Loucy (cell line): ENCODE measurements around the gene USP17L26.

Experiments
- H2AFZ ChIP-seq: fragments of 200-600 bp; sonication (generic); 2 replicates; pipeline ENCODE4 v1.6.0; 2016; ENCODE audit warnings: antibody characterized with exemption, mild to moderate bottlenecking, low read length, moderate library complexity
- H3F3A ChIP-seq: fragments of 200-600 bp; 2 replicates; pipeline ENCODE4 v1.6.0; 2016; ENCODE audit warnings: antibody characterized with exemption, low read depth, mild to moderate bottlenecking
- H3K27me3 ChIP-seq: fragments of 200-600 bp; sonication (generic); 2 replicates; pipeline ENCODE4 v1.6.1; 2014; ENCODE audit warnings: low read length, mild to moderate bottlenecking; ENCODE audit not compliant: insufficient read depth, poor library complexity, severe bottlenecking
- H3K36me3 ChIP-seq: fragments of 200-600 bp; sonication (generic); 2 replicates; pipeline ENCODE4 v1.6.1; 2016; ENCODE audit warnings: low read length; ENCODE audit not compliant: insufficient read depth
- H3K4me1 ChIP-seq: fragments of 200-600 bp; sonication (generic); 2 replicates; pipeline ENCODE4 v1.5.1; 2014; ENCODE audit warnings: low read length, mild to moderate bottlenecking; ENCODE audit not compliant: insufficient read depth, poor library complexity, severe bottlenecking
- H3K4me2 ChIP-seq: fragments of 200-600 bp; sonication (generic); 2 replicates; pipeline ENCODE4 v1.6.0; 2014; ENCODE audit warnings: antibody characterized with exemption, low read length, low read depth, mild to moderate bottlenecking; ENCODE audit not compliant: poor library complexity, severe bottlenecking
- H3K4me3 ChIP-seq: fragments of 200-600 bp; sonication (generic); 2 replicates; pipeline ENCODE4 v1.5.1; 2014; ENCODE audit warnings: low read length, mild to moderate bottlenecking, mixed read lengths; ENCODE audit not compliant: poor library complexity, severe bottlenecking
- H3K79me2 ChIP-seq: fragments of 200-600 bp; sonication (generic); 2 replicates; pipeline ENCODE4 v1.6.1; 2014; ENCODE audit warnings: low read length; ENCODE audit not compliant: insufficient read depth
- H3K9ac ChIP-seq: fragments of 200-600 bp; sonication (generic); 2 replicates; pipeline ENCODE4 v1.6.0; 2014; ENCODE audit warnings: mild to moderate bottlenecking, low read depth, low read length, moderate library complexity; ENCODE audit not compliant: poor library complexity, severe bottlenecking
- H3K9me2 ChIP-seq: fragments of 200-600 bp; sonication (generic); replicated peaks from 2 replicates; pipeline ENCODE4 v1.6.1; 2016; ENCODE audit warnings: low read depth, low read length, mixed read lengths
- H3K9me3 ChIP-seq: fragments of 200-600 bp; sonication (generic); 2 replicates; pipeline ENCODE4 v1.6.1; 2014; ENCODE audit warnings: mild to moderate bottlenecking, antibody characterized with exemption, low read length, low read depth; ENCODE audit not compliant: insufficient read depth
- H4K20me1 ChIP-seq: fragments of 200-600 bp; sonication (generic); 2 replicates; pipeline ENCODE4 v1.6.0; 2014; ENCODE audit warnings: antibody characterized with exemption, low read length, mild to moderate bottlenecking; ENCODE audit not compliant: insufficient read depth, poor library complexity, severe bottlenecking
- EZH2phosphoT487 ChIP-seq: fragments of 200-600 bp; IDR thresholded peaks from 2 replicates; pipeline ENCODE4 v1.6.1; 2018; ENCODE audit warnings: antibody characterized with exemption, mild to moderate bottlenecking, moderate library complexity, borderline replicate concordance
- TF ChIP-seq, protein P1 (sequence below): fragments of 200-600 bp; sonication (generic); conservative IDR thresholded peaks from 2 replicates; pipeline ENCODE4 v1.5.1; 2014; ENCODE audit warnings: mild to moderate bottlenecking, antibody characterized with exemption, low read length

USP17L26 gene

DNA sequence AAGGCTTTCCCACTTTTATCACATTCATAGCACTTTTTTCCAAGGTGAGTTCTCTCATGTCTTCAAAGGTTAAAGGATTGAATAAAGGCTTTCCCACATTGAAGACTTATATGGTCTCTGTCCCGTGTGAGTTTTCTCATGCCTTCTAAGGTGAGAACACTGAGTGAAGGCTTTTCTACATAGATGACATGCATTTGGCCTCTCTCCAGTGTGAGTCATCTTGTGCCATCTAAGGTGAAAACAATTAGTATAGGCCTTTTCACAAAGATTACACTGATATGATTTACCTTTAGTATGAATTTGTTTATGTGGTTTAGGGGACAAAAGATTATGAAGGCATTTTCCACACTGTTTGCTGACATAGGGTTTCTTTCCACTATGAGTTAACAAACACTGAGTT lies 49.7 kb downstream of the USP17L26 start:
- TF ChIP-seq, protein P1, sequence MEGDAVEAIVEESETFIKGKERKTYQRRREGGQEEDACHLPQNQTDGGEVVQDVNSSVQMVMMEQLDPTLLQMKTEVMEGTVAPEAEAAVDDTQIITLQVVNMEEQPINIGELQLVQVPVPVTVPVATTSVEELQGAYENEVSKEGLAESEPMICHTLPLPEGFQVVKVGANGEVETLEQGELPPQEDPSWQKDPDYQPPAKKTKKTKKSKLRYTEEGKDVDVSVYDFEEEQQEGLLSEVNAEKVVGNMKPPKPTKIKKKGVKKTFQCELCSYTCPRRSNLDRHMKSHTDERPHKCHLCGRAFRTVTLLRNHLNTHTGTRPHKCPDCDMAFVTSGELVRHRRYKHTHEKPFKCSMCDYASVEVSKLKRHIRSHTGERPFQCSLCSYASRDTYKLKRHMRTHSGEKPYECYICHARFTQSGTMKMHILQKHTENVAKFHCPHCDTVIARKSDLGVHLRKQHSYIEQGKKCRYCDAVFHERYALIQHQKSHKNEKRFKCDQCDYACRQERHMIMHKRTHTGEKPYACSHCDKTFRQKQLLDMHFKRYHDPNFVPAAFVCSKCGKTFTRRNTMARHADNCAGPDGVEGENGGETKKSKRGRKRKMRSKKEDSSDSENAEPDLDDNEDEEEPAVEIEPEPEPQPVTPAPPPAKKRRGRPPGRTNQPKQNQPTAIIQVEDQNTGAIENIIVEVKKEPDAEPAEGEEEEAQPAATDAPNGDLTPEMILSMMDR: no peak
- no peak for TF ChIP-seq EZH2phosphoT487
- Histone ChIP-seq H3K9ac (no peak overlapping the region), H3K79me2 (no peaks in the 10 kb centered on the region), H4K20me1 (no peaks in the 10 kb centered on the region), H3K27me3 (no peaks in the 10 kb centered on the region), H3K9me2 (no peaks in the 10 kb centered on the region), H3K4me2 (no peak overlapping the region), H3K4me1 (no peaks in the 10 kb centered on the region), H3K9me3 (no peaks in the 10 kb centered on the region), H3F3A (no peaks in the 10 kb centered on the region), H2AFZ (no peak overlapping the region), H3K4me3 (no peak overlapping the region), H3K36me3 (no peaks in the 10 kb centered on the region)
